ENCODE results near the gene PTOV1.

DNA sequence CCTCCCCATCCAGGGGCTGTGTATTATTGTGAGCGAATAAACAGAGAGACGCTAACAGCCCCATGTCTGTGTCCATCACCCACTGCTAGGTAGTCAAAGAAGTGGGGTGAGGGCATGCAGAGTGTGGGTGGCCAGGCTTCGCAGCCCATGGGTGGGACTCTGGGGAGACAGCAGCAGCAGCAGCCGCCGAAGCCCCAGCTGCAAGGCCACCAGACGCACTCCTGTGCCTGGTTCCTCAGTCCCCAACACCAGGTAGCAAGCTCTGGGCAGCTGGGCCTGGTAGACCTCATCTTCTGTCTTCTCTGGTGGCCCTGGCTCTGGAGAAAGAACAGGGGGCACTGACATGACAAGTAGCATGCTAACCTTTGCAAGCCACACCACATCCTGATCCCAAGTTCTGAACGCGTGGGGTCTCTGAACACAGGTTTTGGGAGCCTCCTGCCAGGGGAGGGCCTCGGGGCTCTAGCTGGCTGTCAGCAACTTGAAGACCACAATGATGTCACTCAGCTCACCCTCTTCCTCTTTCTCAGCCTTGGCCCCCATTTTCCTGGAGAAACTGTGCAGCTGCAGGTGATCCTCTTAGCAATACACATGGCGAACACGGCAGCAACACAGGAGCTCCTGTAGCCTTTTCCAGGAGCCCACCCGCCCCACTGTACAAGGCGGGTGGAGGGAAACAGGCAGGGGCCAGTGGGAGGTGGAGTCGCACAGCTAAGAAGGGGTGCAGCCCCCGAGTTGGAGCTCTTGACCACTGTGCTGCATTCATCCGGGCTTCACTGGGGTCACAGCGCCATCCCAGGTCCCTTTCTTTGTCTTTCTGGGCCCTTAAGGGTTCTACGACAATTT lies 43.7 kb upstream of the PTOV1 start:
- TF ChIP-seq PAX5 (IDR thresholded peaks at IDR 0.05; ENCODE audit: insufficient read depth, low read length, severe bottlenecking) (no peak), POLR2A (IDR thresholded peaks at IDR 0.05; ENCODE audit: low read depth, low read length) (no peak), SPI1 (IDR thresholded peaks at IDR 0.05; ENCODE audit: low read depth, low read length) (peak; percentile 84)

Data from GM12891 (cell line).